HG03095 (cell line): Measurements from ENCODE around the gene BIRC5.
A peak's percentile ranks its signal among the peaks of the same experiment; 100 is the strongest.

Experiments used
- ATAC-seq: cut with Tn5 transposase; IDR thresholded peaks from one replicate; pipeline ENCODE4 v1.9.1; 2021; ENCODE audit warnings: moderate library complexity; ENCODE audit not compliant: unreplicated experiment

BIRC5 gene

GRCh38 chr17:78183916-78184315 lies 30.1 kb upstream of the BIRC5 start:
- ATAC-seq = no peak

GRCh38 chr17:78184351-78184750 lies 29.7 kb upstream of the BIRC5 start:
- ATAC-seq = no peak

GRCh38 chr17:78184868-78185267 lies 29.2 kb upstream of the BIRC5 start:
- ATAC-seq = no peak

- ATAC-seq = no peak
Measured at GRCh38 chr17:78185981-78186691, 27.9 kb upstream of the BIRC5 start.

- peak; percentile 85 for ATAC-seq
Measured at GRCh38 chr17:78186692-78187595, 27.1 kb upstream of the BIRC5 start, which contains the start of the genes AFMID and TK1. Gene AFMID, plus strand, starts transcription at chr17:78187362. Its CDS starts 9 bp downstream, at chr17:78187371. Gene TK1, minus strand, starts transcription at chr17:78187052. Its CDS starts 58 bp downstream, at chr17:78186994.

GRCh38 chr17:78196716-78197115 lies 17.3 kb upstream of the BIRC5 start:
- ATAC-seq = no peak

GRCh38 chr17:78197147-78197832 lies 16.8 kb upstream of the BIRC5 start:
- no peak for ATAC-seq

GRCh38 chr17:78200451-78200850 lies 13.6 kb upstream of the BIRC5 start:
- ATAC-seq = no peak

GRCh38 chr17:78202666-78203065 lies 11.4 kb upstream of the BIRC5 start:
- ATAC-seq = no peak

- ATAC-seq = no peak
Measured at GRCh38 chr17:78204387-78205123, 9.5 kb upstream of the BIRC5 start.

- no peak for ATAC-seq
Measured at GRCh38 chr17:78205124-78205775, 8.8 kb upstream of the BIRC5 start.

- no peak for ATAC-seq
Measured at GRCh38 chr17:78206298-78206697, 7.8 kb upstream of the BIRC5 start.

- no peak for ATAC-seq
Measured at GRCh38 chr17:78208486-78208885, 5.6 kb upstream of the BIRC5 start.

- no peak for ATAC-seq
Measured at GRCh38 chr17:78210111-78210510, 3.9 kb upstream of the BIRC5 start.

- ATAC-seq = no peak
Measured at GRCh38 chr17:78211032-78211431, 3.0 kb upstream of the BIRC5 start.

GRCh38 chr17:78214706-78215061 lies 631 bp downstream of the BIRC5 start:
- ATAC-seq = no peak

GRCh38 chr17:78219396-78220150 lies 5.5 kb downstream of the BIRC5 start:
- no peak for ATAC-seq

GRCh38 chr17:78223061-78223460 lies 9.0 kb downstream of the BIRC5 start:
- ATAC-seq = no peak

GRCh38 chr17:78223765-78224164 lies 9.7 kb downstream of the BIRC5 start:
- ATAC-seq = no peak
